Measurements from ENCODE around the gene CNTNAP2.

- TF ChIP-seq RFX5 (IDR thresholded peaks at IDR 0.05; ENCODE audit: borderline replicate concordance, low read depth, low read length) (no peak), CTCF (IDR thresholded peaks at IDR 0.05; ENCODE audit: control extremely low read depth in 1 of 3, insufficient read depth in 1 of 3, low read depth in 1 of 3, low read length in 3 of 3) (no peak), E2F6 (IDR thresholded peaks at IDR 0.05) (no peak), SIN3A (conservative IDR thresholded peaks at IDR 0.05 in 1 of 2, IDR thresholded peaks at IDR 0.05 in 1 of 2; ENCODE audit: low read depth in 1 of 2, low read length in 2 of 2) (no peak), JUN (IDR thresholded peaks at IDR 0.05; ENCODE audit: low read depth, low read length) (no peak), RAD21 (IDR thresholded peaks at IDR 0.05 in 1 of 2, conservative IDR thresholded peaks at IDR 0.05 in 1 of 2; ENCODE audit: low read depth in 2 of 2, low read length in 2 of 2) (no peak), ATF2 (IDR thresholded peaks at IDR 0.05; ENCODE audit: low read length) (no peak), EZH2 (IDR thresholded peaks at IDR 0.05; ENCODE audit: low read depth, low read length, severe bottlenecking) (no peak), RNF2 (IDR thresholded peaks at IDR 0.05; ENCODE audit: borderline replicate concordance, low read depth, low read length, missing control alignments, poor library complexity, severe bottlenecking) (no peak), KDM1A (IDR thresholded peaks at IDR 0.05; ENCODE audit: borderline replicate concordance, low read length) (no peak), POLR2AphosphoS5 (IDR thresholded peaks at IDR 0.05; ENCODE audit: low read depth, low read length) (no peak), BRCA1 (IDR thresholded peaks at IDR 0.05; ENCODE audit: low read depth, low read length) (no peak)
These were observed 1114.7 kb downstream of the CNTNAP2 start for GRCh38 chr7:147231275-147231674.
